ENCODE measurements around the gene RBM34. TPM values are rescaled to one million over a fixed set of nuclear protein-coding genes. Genes with fewer than 3 reads are reported as not detected.
A peak's percentile ranks its signal among the peaks of the same experiment; 100 is the strongest.
"Not testable (repeated sequence)": the region's sequence is repeated elsewhere in the genome, so short reads cannot be mapped to it uniquely, and the experiment has no call there.

RBM34 gene
- total and polyA plus RNA-seq, 12 donors = 41.5 to 139 (median 52.7) TPM

DNA sequence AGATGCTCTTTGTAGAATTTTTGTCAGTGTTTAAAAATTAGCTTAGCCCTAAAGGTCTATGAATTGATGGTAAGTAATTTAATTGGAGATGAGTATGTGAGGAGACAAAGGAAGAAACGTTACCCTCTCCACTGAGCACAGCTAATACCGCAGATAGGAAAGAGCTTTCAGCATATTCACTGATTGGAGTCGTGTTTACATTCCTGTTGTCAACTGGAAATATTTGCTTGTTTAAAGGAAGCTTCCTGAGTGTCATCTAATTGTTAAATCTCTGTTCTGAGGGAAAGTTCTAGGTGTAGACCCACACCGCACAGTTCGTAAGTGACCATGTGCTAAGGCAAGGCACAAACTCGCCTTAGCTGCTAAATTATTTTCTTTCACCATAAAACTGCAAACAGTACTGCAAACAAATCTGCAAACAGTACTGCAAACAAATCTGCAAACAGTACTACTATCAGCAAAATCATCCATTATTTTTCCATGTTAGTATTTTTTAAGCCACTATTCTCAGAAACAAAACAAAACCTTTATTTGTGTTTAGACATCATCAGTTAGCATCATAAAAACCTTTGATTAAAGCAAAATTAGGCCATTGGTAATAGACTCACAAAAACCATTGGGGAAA, 65.0 kb downstream of the RBM34 start:
- WGBS, 2 donors = 74 to 75% methylated on average over 6 of the region's 6 CpGs
- intact Hi-C loops (cut with DNase I) = loop anchor here in 3 of 10 donors (10.0 kb wide), 3 partner anchors 319 to 981 kb away; no protein-coding TSS in a partner anchor
- no peak for ATAC-seq

DNA sequence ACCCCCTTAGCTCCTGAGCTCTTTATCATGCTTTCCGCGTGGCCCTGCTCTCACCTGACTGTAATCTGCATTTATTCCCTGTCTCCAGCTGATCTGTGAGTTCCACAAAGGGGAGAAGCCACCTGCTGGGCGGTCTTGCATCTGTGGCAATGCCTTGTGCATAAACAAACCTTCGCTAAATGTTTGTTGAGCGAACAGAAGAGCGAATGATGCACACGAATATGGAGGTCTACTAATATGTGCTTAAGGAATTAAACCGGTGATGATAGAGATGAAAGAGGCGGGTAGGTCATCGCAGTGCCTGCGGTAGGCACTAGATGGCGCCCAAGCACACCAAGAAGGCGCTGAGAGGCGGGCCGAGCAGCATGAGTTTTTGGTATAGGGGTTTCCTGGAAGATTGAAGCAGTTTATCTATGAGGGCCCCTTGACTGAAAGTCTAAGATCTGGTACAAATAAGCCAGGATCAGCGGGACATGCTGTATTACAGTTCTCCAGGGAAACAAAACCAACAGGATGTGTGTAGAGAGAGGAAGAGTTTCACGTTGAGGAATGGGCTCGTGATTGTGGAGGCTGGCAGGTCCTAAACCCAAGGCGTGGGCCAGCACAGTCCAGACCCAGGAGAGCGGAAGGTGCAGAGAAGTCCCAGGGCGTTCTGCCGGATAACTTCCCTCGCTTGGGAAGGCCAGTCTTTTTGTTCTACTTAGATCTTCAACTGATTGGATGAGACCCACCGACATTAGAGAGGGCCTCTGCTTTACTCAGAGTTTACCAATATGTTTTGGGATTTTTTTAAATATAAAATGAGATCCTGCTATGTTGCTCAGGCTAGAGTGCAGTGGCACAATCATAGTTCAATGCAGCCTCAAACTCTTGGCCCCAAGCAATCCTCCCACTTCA, 67.1 kb downstream of the RBM34 start:
- H3K27me3 ChIP-seq = no peaks in the 10 kb centered on the region
- no peaks in the 10 kb centered on the region for H3K9me3 ChIP-seq
- peak; percentile 62 to 88 (median 80) for ATAC-seq
- peaks cover 3 to 15% (median 12%) of the 10 kb centered on the region in 9 donors for H3K4me1 ChIP-seq
- H3K27ac ChIP-seq = peak overlapping the region in 5 of 10 donors; percentile 24 to 67 (median 36)
- peak overlapping the region in 9 of 10 donors; percentile 11 to 50 (median 33) for H3K4me3 ChIP-seq
- H3K36me3 ChIP-seq = no peaks in the 10 kb centered on the region
- WGBS, 2 donors = 24 to 29% methylated on average over 24 of the region's 24 CpGs
- TF ChIP-seq, protein P1, sequence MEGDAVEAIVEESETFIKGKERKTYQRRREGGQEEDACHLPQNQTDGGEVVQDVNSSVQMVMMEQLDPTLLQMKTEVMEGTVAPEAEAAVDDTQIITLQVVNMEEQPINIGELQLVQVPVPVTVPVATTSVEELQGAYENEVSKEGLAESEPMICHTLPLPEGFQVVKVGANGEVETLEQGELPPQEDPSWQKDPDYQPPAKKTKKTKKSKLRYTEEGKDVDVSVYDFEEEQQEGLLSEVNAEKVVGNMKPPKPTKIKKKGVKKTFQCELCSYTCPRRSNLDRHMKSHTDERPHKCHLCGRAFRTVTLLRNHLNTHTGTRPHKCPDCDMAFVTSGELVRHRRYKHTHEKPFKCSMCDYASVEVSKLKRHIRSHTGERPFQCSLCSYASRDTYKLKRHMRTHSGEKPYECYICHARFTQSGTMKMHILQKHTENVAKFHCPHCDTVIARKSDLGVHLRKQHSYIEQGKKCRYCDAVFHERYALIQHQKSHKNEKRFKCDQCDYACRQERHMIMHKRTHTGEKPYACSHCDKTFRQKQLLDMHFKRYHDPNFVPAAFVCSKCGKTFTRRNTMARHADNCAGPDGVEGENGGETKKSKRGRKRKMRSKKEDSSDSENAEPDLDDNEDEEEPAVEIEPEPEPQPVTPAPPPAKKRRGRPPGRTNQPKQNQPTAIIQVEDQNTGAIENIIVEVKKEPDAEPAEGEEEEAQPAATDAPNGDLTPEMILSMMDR (IDR thresholded peaks at IDR 0.05) = peak; percentile 86 to 94 (median 89)
- DNase-seq = peak; percentile 73 to 80
- intact Hi-C loops (cut with DNase I) = loop anchor here in 8 of 10 donors (2.0 to 10.0 kb wide), 8 partner anchors 321 to 979 kb away; no protein-coding TSS in a partner anchor

More for the DNA sequence above, 65.0 kb downstream of the RBM34 start:
- Histone ChIP-seq H3K27me3 (no peaks in the 10 kb centered on the region), H3K27ac (no peak overlapping the region), H3K4me3 (no peak overlapping the region), H3K4me1 (peaks cover 3 to 16% (median 13%) of the 10 kb centered on the region in 9 donors), H3K36me3 (no peaks in the 10 kb centered on the region), H3K9me3 (no peaks in the 10 kb centered on the region)
- no peak for DNase-seq
- TF ChIP-seq, protein P1 (IDR thresholded peaks at IDR 0.05) = no peak

DNA sequence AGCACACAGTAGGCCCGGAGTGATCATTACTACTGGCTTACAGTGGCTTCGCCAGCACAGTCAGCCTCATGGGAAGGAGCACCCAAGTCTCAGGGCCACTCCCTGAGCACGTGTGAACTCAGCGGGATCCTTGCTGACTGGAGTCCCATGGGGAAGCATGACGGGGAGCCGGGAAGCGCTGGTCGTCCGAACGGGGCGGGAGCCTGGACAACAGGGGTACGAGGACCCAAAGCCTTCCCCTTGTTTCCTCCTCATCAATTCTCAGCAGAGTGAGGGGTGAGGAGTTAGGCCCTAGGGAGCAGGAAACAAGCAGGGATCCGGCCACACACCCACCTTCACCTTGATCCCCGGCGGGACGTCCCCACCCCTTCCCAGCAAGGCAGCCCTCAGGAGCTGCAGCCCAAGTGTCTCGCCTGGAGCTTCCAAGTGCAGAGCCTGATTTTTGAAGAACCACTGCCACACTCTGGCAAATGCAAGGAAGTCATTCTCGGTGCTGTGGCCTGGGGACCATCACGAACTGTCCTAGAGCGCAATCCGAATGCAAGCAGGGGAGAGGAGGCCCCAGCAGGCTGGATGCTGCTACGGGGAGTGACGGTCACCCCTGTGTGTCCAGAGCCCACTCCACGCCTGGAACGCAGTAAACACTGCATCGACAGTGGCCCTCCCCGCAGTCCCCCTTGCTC, 67.9 kb downstream of the RBM34 start:
- peak; percentile 43 to 72 for DNase-seq
- intact Hi-C loops (cut with DNase I) = loop anchor here in 8 of 10 donors (2.0 to 10.0 kb wide), 8 partner anchors 322 to 978 kb away; no protein-coding TSS in a partner anchor
- no peaks in the 10 kb centered on the region for H3K27me3 ChIP-seq
- H3K9me3 ChIP-seq = no peaks in the 10 kb centered on the region
- no peaks in the 10 kb centered on the region for H3K36me3 ChIP-seq
- WGBS, 2 donors = 23 to 24% methylated on average over 27 of the region's 27 CpGs
- H3K4me3 ChIP-seq = peak overlapping the region in 9 of 10 donors; percentile 11 to 50 (median 33)
- peak overlapping the region in 6 of 10 donors; percentile 11 to 67 (median 32) for H3K27ac ChIP-seq
- peak; percentile 82 to 93 (median 88) for ATAC-seq
- peaks cover 3 to 15% (median 12%) of the 10 kb centered on the region in 9 donors for H3K4me1 ChIP-seq
- TF ChIP-seq, protein P1 (IDR thresholded peaks at IDR 0.05) = peak in 4 of 9 donors; percentile 10 to 49 (median 31)

DNA sequence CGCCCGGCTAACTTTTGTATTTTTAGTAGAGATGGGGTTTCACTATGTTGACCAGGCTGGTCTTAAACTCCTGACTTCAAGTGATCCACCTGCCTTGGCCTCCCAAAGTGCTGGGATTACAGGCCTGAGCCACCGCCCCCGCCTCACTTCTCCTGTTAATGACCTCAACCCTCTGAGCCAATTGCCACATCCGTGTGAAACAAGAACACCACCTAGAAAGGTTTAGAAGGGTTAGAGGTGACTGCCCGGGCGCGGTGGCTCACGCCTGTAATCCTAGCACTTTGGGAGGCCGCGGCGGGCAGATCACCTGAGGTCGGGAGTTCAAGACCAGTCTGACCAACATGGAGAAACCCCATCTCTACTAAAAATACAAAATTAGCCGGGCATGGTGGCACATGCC, 68.6 kb downstream of the RBM34 start:
- not testable (repeated sequence) for DNase-seq, H3K27me3 ChIP-seq, H3K9me3 ChIP-seq, H3K4me3 ChIP-seq, ATAC-seq, H3K27ac ChIP-seq, H3K36me3 ChIP-seq
- intact Hi-C loops (cut with DNase I) = loop anchor here in 8 of 10 donors (2.0 to 10.0 kb wide), 8 partner anchors 322 to 978 kb away; no protein-coding TSS in a partner anchor
- 93 to 96% methylated on average over 12 to 14 of the region's 14 CpGs for WGBS, 2 donors
- H3K4me1 ChIP-seq = peaks cover 3 to 15% (median 12%) of the 10 kb centered on the region in 9 donors

DNA sequence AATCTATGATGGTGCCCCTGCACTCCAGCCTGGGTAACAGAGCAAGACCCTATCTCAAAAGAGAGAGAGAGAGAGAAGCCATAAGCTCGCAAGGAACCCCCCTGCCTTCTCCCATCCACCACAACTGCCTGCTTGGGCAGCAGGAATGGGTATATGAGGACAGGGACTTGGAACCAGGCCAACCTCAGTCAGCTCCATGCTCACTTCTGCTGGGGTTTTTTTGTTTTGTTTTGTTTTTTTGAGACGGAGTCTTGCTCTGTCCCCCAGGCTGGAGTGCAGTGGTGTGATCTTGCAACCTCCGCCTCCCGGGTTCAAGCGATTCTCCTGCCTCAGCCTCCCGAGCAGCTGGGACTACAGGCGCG, 69.0 kb downstream of the RBM34 start:
- H3K27ac ChIP-seq, H3K36me3 ChIP-seq, DNase-seq, H3K27me3 ChIP-seq, H3K9me3 ChIP-seq, H3K4me3 ChIP-seq, ATAC-seq: not testable (repeated sequence)
- peaks cover 3 to 15% (median 12%) of the 10 kb centered on the region in 9 donors for H3K4me1 ChIP-seq
- intact Hi-C loops (cut with DNase I) = loop anchor here in 8 of 10 donors (2.0 to 10.0 kb wide), 8 partner anchors 323 to 977 kb away; no protein-coding TSS in a partner anchor
- 90 to 96% methylated on average over 8 of the region's 8 CpGs for WGBS, 2 donors

DNA sequence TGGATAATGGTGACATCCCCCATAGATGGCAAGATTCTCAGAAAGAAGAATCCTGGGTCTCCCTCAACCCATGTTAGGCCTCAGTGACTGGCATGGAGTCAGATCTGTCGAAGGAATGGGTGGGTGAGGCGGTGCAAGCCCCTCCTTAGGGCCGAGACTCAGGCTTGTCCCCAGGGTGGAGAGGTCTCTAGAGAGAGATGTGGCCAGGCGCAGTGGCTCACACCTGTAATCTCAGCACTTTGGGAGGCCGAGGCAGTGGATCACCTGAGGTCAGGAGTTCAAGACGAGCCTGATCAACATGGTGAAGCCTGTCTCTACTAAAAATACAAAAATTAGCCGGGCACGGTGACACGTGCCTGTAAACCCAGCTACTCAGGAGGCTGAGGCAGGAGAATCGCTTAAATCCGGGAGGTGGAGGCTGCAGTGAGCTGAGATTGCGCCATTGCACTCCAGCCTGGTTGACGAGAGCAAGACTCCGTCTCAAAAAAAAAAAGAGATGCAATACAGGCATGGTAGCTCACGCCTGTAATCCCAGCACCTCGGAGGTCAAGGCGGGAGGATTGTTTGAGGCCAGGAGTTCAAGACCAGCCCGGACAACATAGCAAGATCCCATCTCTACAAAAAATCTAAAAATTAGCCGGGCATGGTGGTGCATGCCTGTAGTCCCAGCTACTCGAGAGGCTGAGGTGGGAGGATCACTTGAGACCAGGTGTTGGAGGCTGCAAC, 69.6 kb downstream of the RBM34 start:
- WGBS, 2 donors = 95 to 98% methylated on average over 20 of the region's 20 CpGs
- H3K36me3 ChIP-seq, ATAC-seq, H3K9me3 ChIP-seq, H3K4me3 ChIP-seq, H3K27me3 ChIP-seq, DNase-seq, H3K27ac ChIP-seq: not testable (repeated sequence)
- intact Hi-C loops (cut with DNase I) = loop anchor here in 9 of 10 donors (2.0 to 10.0 kb wide), 9 partner anchors 323 to 977 kb away; no protein-coding TSS in a partner anchor
- peaks cover 3 to 15% (median 12%) of the 10 kb centered on the region in 9 donors for H3K4me1 ChIP-seq

Measured in heart right ventricle (tissue), 16 donors.